OCI-LY3 (cell line): Measurements from ENCODE around the gene CLCF1.

Experiments used
- H2AFZ ChIP-seq: fragments of 200-600, 300-600 bp; shearing (Covaris generic); 2 replicates; pipeline ENCODE4 v1.6.0; 2014; ENCODE audit warnings: antibody characterized with exemption, low read depth, low read length
- H3K27ac ChIP-seq: fragments of 200-600, 300-600 bp; sonication (generic); 2 replicates; pipeline ENCODE4 v1.5.1; 2014; ENCODE audit warnings: mild to moderate bottlenecking, low read length, moderate library complexity, mixed read lengths
- H3K27me3 ChIP-seq: fragments of 200-600, 300-600 bp; sonication (generic); 2 replicates; pipeline ENCODE4 v1.6.1; 2014; ENCODE audit warnings: low read depth, low read length, mixed read lengths
- H3K36me3 ChIP-seq: fragments of 200-600, 300-600 bp; sonication (generic); replicated peaks from 2 replicates; pipeline ENCODE3; 2014; ENCODE audit warnings: low read depth, low read length, mixed read lengths
- H3K4me1 ChIP-seq: fragments of 300-600, 200-600 bp; sonication (generic); 2 replicates; pipeline ENCODE4 v1.6.1; 2014; ENCODE audit warnings: low read length, mixed read lengths
- H3K4me2 ChIP-seq: fragments of 200-600, 300-600 bp; sonication (generic); 2 replicates; pipeline ENCODE4 v1.6.1; 2014; ENCODE audit warnings: low read length, mixed read lengths
- H3K4me3 ChIP-seq: fragments of 300-600, 200-600 bp; sonication (generic); 2 replicates; pipeline ENCODE4 v1.5.1; 2014; ENCODE audit warnings: antibody characterized with exemption, mild to moderate bottlenecking, low read length, moderate library complexity
- H3K79me2 ChIP-seq: fragments of 300-600, 200-600 bp; shearing (Covaris generic); 2 replicates; pipeline ENCODE4 v1.6.1; 2014; ENCODE audit warnings: mild to moderate bottlenecking, low read length, mixed read lengths
- H3K9ac ChIP-seq: fragments of 300-600, 200-600 bp; shearing (Covaris generic); 2 replicates; pipeline ENCODE4 v1.6.0; 2014; ENCODE audit warnings: mild to moderate bottlenecking, low read length, moderate library complexity
- H3K9me3 ChIP-seq: fragments of 200-600, 300-600 bp; shearing (Covaris generic); 2 replicates; pipeline ENCODE4 v1.6.1; 2014; ENCODE audit warnings: low read length, mixed read lengths; ENCODE audit not compliant: insufficient read depth
- H4K20me1 ChIP-seq: fragments of 200-600, 300-600 bp; sonication (generic); 2 replicates; pipeline ENCODE4 v1.6.1; 2016; ENCODE audit warnings: low read length, mixed read lengths; ENCODE audit not compliant: insufficient read depth
- EZH2phosphoT487 ChIP-seq: fragments of 200-600 bp; shearing (Covaris generic); IDR thresholded peaks from 2 replicates; pipeline ENCODE4 v1.6.1; 2018; ENCODE audit warnings: antibody characterized with exemption, mixed run types, low read depth
- TF ChIP-seq, protein P1 (sequence below): fragments of 200-600, 300-600 bp; sonication (generic); IDR thresholded peaks from 2 replicates; pipeline ENCODE4 v1.5.1; 2014; ENCODE audit warnings: antibody characterized with exemption, low read length, low read depth

Gene CLCF1

DNA sequence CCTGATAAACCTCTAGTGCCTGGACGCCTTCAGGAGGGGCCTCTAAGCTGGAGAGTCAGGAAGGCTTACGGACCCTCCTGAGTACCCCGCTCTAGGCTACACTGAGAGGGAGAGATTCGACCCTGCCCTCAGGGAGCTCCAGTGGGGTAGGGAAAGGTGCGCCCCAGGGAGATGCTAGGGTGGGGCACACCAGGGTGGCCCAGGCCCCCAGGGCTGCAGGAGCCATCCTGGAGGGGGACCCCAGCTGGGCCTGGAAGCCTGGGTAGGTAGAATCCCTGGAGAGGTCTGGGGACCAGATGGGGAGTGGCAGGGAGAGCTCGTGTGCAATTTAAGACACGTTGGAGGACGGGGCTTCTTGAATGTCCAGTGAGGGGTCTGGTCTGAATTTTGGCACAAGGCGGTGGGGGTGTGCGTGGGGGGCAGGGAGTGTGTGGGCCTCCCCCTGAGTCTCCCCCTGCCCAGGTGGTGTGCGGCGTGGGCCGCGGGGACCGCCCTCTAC is 46.8 kb upstream of the CLCF1 start:
- Histone ChIP-seq H3K27me3 (peaks cover 30% of the 10 kb centered on the region), H3K79me2 (no peaks in the 10 kb centered on the region), H3K27ac (no peak overlapping the region), H3K4me1 (peaks cover 22% of the 10 kb centered on the region), H3K4me2 (peak overlapping the region; percentile 70), H3K36me3 (no peaks in the 10 kb centered on the region), H3K4me3 (peak overlapping the region; percentile 78), H4K20me1 (no peaks in the 10 kb centered on the region), H3K9me3 (no peaks in the 10 kb centered on the region), H3K9ac (peak overlapping the region; percentile 54), H2AFZ (no peak overlapping the region)
- no peak for TF ChIP-seq EZH2phosphoT487
- TF ChIP-seq, protein P1, sequence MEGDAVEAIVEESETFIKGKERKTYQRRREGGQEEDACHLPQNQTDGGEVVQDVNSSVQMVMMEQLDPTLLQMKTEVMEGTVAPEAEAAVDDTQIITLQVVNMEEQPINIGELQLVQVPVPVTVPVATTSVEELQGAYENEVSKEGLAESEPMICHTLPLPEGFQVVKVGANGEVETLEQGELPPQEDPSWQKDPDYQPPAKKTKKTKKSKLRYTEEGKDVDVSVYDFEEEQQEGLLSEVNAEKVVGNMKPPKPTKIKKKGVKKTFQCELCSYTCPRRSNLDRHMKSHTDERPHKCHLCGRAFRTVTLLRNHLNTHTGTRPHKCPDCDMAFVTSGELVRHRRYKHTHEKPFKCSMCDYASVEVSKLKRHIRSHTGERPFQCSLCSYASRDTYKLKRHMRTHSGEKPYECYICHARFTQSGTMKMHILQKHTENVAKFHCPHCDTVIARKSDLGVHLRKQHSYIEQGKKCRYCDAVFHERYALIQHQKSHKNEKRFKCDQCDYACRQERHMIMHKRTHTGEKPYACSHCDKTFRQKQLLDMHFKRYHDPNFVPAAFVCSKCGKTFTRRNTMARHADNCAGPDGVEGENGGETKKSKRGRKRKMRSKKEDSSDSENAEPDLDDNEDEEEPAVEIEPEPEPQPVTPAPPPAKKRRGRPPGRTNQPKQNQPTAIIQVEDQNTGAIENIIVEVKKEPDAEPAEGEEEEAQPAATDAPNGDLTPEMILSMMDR = no peak

DNA sequence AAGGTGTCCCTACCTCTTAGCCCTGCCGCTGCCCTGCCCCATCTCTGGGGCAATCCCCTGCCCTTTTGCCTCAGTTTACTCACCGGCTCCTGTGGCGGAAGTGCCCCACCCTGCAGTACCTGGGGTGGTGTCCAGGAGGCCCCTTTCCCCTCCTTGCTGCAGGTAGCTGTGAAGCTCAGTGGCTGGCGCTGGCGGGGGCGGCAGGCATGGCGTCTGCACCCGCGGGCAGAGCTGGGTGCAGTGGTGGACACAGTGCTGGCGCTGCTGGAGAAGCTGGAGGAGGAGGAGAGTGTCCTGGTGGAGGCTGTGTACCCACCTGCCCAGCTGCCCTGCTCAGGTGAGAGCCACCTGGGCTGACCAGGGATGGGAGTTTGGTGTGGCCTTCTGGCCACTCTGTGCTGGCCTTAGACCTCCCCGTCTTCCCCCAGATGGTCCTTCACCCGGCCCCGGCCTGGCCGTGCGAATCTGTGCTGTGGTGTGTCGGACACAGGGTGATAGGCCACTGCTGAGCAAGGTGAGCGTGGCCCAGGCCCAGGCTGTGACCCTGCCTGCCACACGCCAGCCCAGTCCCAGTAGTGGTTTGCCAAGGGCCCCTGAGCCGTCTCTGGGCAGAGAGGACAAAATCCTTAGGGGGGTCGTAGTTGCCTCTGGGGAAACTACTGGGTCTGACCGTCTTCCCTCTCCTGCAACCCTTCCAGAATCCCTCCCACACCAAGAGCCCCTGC is 46.1 kb upstream of the CLCF1 start:
- TF ChIP-seq, protein P1 = no peak
- no peak for TF ChIP-seq EZH2phosphoT487

DNA sequence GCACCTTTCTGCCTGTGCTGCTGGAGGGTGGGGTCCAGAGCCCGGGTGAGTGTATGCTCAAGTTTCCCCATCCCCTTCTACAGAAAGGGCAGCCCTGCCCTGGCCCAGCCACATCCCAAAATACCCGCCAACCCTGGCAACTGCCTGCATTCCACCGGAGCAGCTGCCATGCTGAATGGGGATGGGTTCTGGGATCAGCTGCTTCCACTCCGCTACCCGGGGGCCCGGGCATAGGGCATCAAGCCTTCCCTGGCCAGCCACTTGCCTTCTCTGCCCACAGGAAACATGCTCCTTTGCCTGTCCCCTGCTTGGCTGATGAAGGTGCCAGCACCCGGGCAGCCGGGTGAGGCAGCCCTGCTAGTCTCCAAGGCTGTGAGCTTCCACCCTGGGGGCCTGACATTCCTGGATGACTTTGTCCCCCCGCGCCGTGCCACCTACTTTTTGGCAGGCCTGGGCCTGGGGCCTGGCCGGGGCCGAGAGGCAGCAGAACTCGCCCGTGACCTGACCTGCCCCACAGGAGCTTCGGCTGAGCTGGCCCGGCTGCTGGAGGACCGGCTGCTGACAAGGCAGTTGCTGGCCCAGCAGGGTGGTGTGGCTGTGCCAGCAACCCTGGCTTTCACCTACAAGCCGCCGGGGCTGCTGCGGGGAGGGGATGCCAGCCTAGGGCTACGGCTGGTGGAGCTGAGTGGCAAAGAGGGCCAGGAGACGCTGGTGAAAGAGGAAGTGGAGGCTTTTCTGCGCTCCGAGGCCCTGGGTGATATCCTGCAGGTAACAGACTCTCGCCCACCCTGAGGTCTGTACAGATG is 45.3 kb upstream of the CLCF1 start:
- TF ChIP-seq EZH2phosphoT487 = no peak
- TF ChIP-seq, protein P1 = no peak
- peak overlapping the region; percentile 31 for H3K9ac ChIP-seq

More for the DNA sequence above, 46.1 kb upstream of the CLCF1 start:
- peak overlapping the region; percentile 31; the same call in 1 of the 2 replicates for H3K9ac ChIP-seq
- no peaks in the 10 kb centered on the region for H3K36me3 ChIP-seq
- H3K4me2 ChIP-seq = peak overlapping the region; percentile 70
- H3K4me1 ChIP-seq = peaks cover 22% of the 10 kb centered on the region
- H3K27ac ChIP-seq = no peak overlapping the region
- H3K27me3 ChIP-seq = peaks cover 34% of the 10 kb centered on the region
- H3K9me3 ChIP-seq = no peaks in the 10 kb centered on the region
- H3K4me3 ChIP-seq = peak overlapping the region; percentile 52
- no peak overlapping the region for H2AFZ ChIP-seq
- H3K79me2 ChIP-seq = no peaks in the 10 kb centered on the region
- H4K20me1 ChIP-seq = no peaks in the 10 kb centered on the region

DNA sequence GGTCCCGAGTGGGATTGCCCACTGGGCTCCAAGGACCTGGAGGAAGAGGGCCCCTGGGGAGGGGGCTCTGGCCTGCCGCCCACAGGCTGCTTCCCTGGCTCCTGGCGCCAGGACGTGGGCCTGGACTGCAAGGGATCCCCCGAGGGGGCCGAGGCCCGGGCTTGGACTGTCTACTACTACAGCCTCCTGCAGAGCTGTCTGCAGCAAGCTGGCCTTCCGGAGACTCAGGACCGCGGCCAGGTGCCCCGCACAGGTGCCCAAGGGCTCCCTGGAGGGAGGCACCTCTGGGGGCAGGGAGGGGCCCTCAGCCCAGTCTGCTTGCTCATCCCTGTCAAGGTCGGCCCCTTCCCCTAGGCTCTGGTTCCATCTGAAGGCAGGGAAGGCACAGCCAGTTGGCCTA is 44.0 kb upstream of the CLCF1 start:
- Histone ChIP-seq H3K4me1 (peaks cover 28% of the 10 kb centered on the region), H3K4me3 (no peak overlapping the region), H3K4me2 (no peak overlapping the region)

More for the DNA sequence above, 45.3 kb upstream of the CLCF1 start:
- Histone ChIP-seq H3K79me2 (no peaks in the 10 kb centered on the region), H4K20me1 (no peaks in the 10 kb centered on the region), H3K27ac (no peak overlapping the region), H3K27me3 (peaks cover 34% of the 10 kb centered on the region), H3K4me1 (peaks cover 22% of the 10 kb centered on the region), H3K4me2 (peak overlapping the region; percentile 65), H2AFZ (0 out of 2 replicates have a peak overlapping the region, but pooled peaks have one; percentile 6), H3K4me3 (peak overlapping the region; percentile 52), H3K36me3 (no peaks in the 10 kb centered on the region), H3K9me3 (no peaks in the 10 kb centered on the region)

More for the DNA sequence above, 44.0 kb upstream of the CLCF1 start:
- Histone ChIP-seq H3K9ac (no peak overlapping the region), H3K27me3 (peaks cover 39% of the 10 kb centered on the region), H3K36me3 (no peaks in the 10 kb centered on the region), H3K27ac (no peak overlapping the region), H3K79me2 (no peaks in the 10 kb centered on the region), H4K20me1 (no peaks in the 10 kb centered on the region), H3K9me3 (no peaks in the 10 kb centered on the region), H2AFZ (no peak overlapping the region)
- TF ChIP-seq, protein P1 = no peak
- TF ChIP-seq EZH2phosphoT487 = no peak
